HUES6 (cell line): ENCODE results near the gene VEZF1.

Experiments
- H3K27ac ChIP-seq: 2 replicates; pipeline ENCODE4 v1.7.0; 2013; ENCODE audit warnings: low read depth, mild to moderate bottlenecking, low read length, inconsistent platforms
- H3K27me3 ChIP-seq: 2 replicates; pipeline ENCODE4 v1.6.1; 2013; ENCODE audit warnings: low read length; ENCODE audit not compliant: control insufficient read depth, insufficient read depth
- H3K36me3 ChIP-seq: 2 replicates; pipeline ENCODE4 v1.6.1; 2013; ENCODE audit warnings: low read length; ENCODE audit not compliant: control insufficient read depth, insufficient read depth
- H3K4me1 ChIP-seq: 2 replicates; pipeline ENCODE4 v1.6.1; 2013; ENCODE audit warnings: low read length; ENCODE audit not compliant: control insufficient read depth, insufficient read depth
- H3K4me3 ChIP-seq: 2 replicates; pipeline ENCODE4 v1.5.1; 2013; ENCODE audit warnings: low read depth, low read length
- H3K9ac ChIP-seq: one replicate; pipeline ENCODE4 v1.6.1; 2013; ENCODE audit warnings: mild to moderate bottlenecking, low read length
- H3K9me3 ChIP-seq: 2 replicates; pipeline ENCODE4 v1.6.1; 2013; ENCODE audit warnings: low read depth, low read length; ENCODE audit not compliant: control insufficient read depth, insufficient read depth

The VEZF1 gene

DNA sequence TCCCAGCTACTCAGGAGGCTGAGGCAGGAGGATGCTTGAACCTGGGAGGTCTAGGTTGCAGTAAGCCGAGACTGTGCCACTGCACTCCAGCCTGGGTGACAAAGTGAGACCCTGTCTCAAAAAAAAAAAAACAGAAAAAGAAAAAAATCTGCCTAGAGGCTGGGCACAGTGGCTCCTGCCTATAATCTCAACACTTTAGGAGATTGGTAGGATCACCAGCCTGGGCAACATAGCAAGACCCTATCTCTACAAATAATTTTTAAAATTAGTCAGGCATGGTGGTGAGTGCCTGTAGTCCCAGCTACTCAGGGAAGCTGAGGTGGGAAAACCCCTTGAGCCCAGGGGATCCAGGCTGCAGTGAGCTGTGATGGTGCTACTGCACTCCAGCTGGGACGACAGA is 50.6 kb downstream of the VEZF1 start:
- Histone ChIP-seq H3K27ac (no peak overlapping the region), H3K4me3 (no peak overlapping the region), H3K9ac (no peak overlapping the region), H3K4me1 (peaks cover 30% of the 10 kb centered on the region), H3K36me3 (no peaks in the 10 kb centered on the region), H3K9me3 (no peaks in the 10 kb centered on the region), H3K27me3 (no peaks in the 10 kb centered on the region)

GRCh38 chr17:57935833-57936807 is 51.9 kb downstream of the VEZF1 start:
- Histone ChIP-seq H3K36me3 (no peaks in the 10 kb centered on the region), H3K9me3 (no peaks in the 10 kb centered on the region), H3K9ac (peak overlapping the region; percentile 55)

GRCh38 chr17:57931488-57932137 is 56.4 kb downstream of the VEZF1 start:
- Histone ChIP-seq H3K4me1 (peaks cover 55% of the 10 kb centered on the region), H3K4me3 (no peak overlapping the region), H3K27ac (no peak overlapping the region), H3K27me3 (no peaks in the 10 kb centered on the region), H3K36me3 (no peaks in the 10 kb centered on the region), H3K9ac (no peak overlapping the region), H3K9me3 (no peaks in the 10 kb centered on the region)

More at GRCh38 chr17:57935833-57936807, 51.9 kb downstream of the VEZF1 start:
- H3K4me1 ChIP-seq: peaks cover 36% of the 10 kb centered on the region
- peak overlapping the region; percentile 71; the same call in 1 of the 2 replicates for H3K27ac ChIP-seq
- no peak overlapping the region for H3K4me3 ChIP-seq
- H3K27me3 ChIP-seq: no peaks in the 10 kb centered on the region

GRCh38 chr17:57930239-57930638 is 57.8 kb downstream of the VEZF1 start:
- no peak overlapping the region for H3K27ac ChIP-seq
- no peaks in the 10 kb centered on the region for H3K9me3 ChIP-seq
- peaks cover 53% of the 10 kb centered on the region for H3K4me1 ChIP-seq
- 0 out of 2 replicates have a peak, but pooled peaks cover 3% of the 10 kb centered on the region for H3K27me3 ChIP-seq
- no peaks in the 10 kb centered on the region for H3K36me3 ChIP-seq
- H3K4me3 ChIP-seq: no peak overlapping the region
- H3K9ac ChIP-seq: no peak overlapping the region

DNA sequence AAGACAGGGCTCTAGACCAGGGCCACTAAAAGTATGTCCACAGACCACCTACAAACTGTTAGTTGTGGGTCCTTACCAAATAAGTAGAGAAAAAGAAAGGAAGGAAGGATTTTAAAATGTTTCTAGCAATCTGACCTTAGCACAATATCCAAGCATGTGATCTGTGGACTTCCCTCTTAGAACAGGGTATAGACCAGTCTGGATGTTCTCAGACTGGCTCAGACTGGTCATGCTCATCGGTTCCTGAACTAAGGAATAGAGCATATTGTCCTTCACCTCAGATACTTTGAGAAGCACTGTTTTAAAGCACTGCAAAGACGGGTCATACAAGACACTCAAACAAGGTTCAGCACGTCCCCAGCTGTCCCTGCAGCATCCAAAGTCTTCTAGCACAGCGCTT is 58.7 kb downstream of the VEZF1 start:
- H3K27ac ChIP-seq: no peak overlapping the region
- H3K36me3 ChIP-seq: no peaks in the 10 kb centered on the region
- 0 out of 2 replicates have a peak, but pooled peaks cover 3% of the 10 kb centered on the region for H3K27me3 ChIP-seq
- H3K9me3 ChIP-seq: no peaks in the 10 kb centered on the region
- H3K4me3 ChIP-seq: no peak overlapping the region
- no peak overlapping the region for H3K9ac ChIP-seq
- H3K4me1 ChIP-seq: peaks cover 51% of the 10 kb centered on the region

DNA sequence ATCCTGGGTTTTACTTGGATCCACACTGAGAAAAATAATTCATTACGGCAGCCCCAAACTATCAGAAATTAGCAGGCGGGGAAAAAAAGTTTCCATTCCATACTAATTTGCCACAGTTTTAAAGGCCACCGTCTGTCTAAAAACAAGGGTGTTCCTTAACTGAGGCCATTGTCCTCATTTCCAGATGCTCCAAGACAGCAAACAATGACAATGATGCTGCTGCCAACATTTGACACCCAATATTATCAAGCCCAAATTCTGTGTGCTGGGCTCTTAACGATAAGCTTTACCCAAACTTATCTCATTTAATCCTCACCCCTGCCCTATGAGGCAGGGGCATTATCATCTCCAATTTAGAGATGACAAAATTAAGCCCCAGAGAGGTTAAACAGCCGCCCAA is 59.1 kb downstream of the VEZF1 start:
- no peaks in the 10 kb centered on the region for H3K9me3 ChIP-seq
- H3K36me3 ChIP-seq: no peaks in the 10 kb centered on the region
- no peak overlapping the region for H3K9ac ChIP-seq
- peaks cover 51% of the 10 kb centered on the region for H3K4me1 ChIP-seq
- no peak overlapping the region for H3K27ac ChIP-seq
- H3K4me3 ChIP-seq: no peak overlapping the region
- 0 out of 2 replicates have a peak, but pooled peaks cover 3% of the 10 kb centered on the region for H3K27me3 ChIP-seq

DNA sequence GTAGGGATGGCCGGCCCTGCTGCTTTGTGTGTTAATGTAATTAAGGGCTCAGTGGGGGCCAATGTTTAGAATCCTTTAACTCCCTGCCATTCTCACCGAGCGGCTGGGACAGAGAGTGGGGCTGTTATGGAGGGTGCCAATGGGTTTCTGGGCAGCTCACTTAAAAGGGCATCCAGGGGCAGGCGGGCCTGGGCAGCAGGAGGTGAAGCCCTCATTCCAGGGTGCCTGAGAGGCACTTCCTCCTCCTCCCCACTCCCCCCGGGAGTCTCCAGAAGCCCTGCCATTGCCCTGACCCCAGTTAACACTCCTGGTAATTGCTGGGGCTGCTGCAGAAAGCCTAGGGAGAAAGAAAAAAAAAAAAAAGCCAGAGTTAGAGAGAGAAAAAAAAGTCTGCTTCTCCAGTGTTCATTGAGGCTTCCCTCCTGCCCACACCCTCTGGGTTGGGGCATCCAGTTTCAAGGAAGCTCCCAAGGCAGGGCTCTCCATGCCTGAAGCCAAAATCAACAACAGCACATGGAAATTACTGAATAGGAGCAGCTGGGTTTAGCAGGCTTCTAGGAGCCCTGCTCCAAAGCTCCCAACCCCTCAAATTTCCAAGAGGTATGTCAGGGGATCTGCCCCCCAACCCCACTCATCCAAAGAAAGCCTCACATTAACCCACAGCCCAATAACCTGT is 60.9 kb downstream of the VEZF1 start:
- Histone ChIP-seq H3K27me3 (0 out of 2 replicates have a peak, but pooled peaks cover 3% of the 10 kb centered on the region), H3K27ac (no peak overlapping the region), H3K4me1 (peaks cover 47% of the 10 kb centered on the region), H3K4me3 (no peak overlapping the region), H3K9me3 (no peaks in the 10 kb centered on the region), H3K9ac (no peak overlapping the region), H3K36me3 (no peaks in the 10 kb centered on the region)

GRCh38 chr17:57926723-57927047 is 61.4 kb downstream of the VEZF1 start:
- no peak overlapping the region for H3K4me3 ChIP-seq
- H3K36me3 ChIP-seq: no peaks in the 10 kb centered on the region
- no peaks in the 10 kb centered on the region for H3K9me3 ChIP-seq
- no peak overlapping the region for H3K9ac ChIP-seq
- H3K27ac ChIP-seq: no peak overlapping the region
- H3K27me3 ChIP-seq: 0 out of 2 replicates have a peak, but pooled peaks cover 3% of the 10 kb centered on the region
- H3K4me1 ChIP-seq: peaks cover 47% of the 10 kb centered on the region

DNA sequence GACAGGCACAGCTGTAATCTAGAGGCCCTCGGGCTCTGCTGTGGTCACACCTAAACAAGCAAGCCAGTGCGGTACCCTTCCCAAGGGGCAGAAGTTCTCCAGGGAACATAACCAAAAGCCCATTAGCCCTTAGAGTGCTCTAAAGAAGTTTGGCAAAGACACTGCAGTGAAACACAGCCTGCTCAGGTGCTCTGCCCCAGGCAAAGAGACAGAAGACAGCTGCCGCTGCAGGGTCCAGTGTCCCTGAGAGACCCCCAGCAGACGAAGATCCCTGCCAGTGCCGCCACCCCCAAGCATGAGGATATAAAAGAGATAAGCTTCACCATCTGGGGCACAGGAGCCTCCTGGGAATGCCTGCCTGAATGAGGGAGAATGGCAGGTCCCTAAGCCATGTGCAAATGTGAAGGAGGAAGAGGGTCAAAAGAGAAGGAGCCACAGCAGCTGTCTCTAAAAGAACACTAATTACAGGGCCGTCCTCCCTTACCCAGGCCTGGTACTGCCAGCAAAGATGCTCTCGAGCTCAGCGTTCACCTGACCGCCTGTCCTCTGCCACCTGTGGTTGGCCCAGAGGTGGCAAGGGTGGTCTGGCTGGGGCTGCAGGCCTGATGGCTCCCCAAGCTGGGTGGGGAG is 62.6 kb downstream of the VEZF1 start:
- Histone ChIP-seq H3K9me3 (no peaks in the 10 kb centered on the region), H3K27me3 (0 out of 2 replicates have a peak, but pooled peaks cover 3% of the 10 kb centered on the region), H3K36me3 (no peaks in the 10 kb centered on the region), H3K4me3 (no peak overlapping the region), H3K9ac (no peak overlapping the region), H3K27ac (no peak overlapping the region), H3K4me1 (peaks cover 35% of the 10 kb centered on the region)

- H3K4me1 ChIP-seq: peaks cover 32% of the 10 kb centered on the region
- no peak overlapping the region for H3K4me3 ChIP-seq
- H3K9ac ChIP-seq: no peak overlapping the region
- H3K27ac ChIP-seq: no peak overlapping the region
- no peaks in the 10 kb centered on the region for H3K36me3 ChIP-seq
- H3K27me3 ChIP-seq: 0 out of 2 replicates have a peak, but pooled peaks cover 3% of the 10 kb centered on the region
- H3K9me3 ChIP-seq: no peaks in the 10 kb centered on the region
Observed at GRCh38 chr17:57924677-57925076, 63.4 kb downstream of the VEZF1 start.
